Hematopoietic multipotent progenitor cell treated with erythropoietin and hydrocortisone succinate and interleukin-3 and kit ligand, for 15 days (in vitro differentiated cells): Measurements from ENCODE around the gene CAPN5.
A peak's percentile ranks its signal among the peaks of the same experiment; 100 is the strongest.

ENCODE experiments used
- DNase-seq: peaks from one replicate; pipeline ENCODE4 v3.0.0-alpha.2; 2015; ENCODE audit warnings: low spot score

Gene CAPN5

GRCh38 chr11:77063861-77064260, 2.9 kb upstream of the CAPN5 start:
- DNase-seq, result no peak

- DNase-seq, result no peak
These were observed 2.0 kb upstream of the CAPN5 start for GRCh38 chr11:77064648-77065217.

GRCh38 chr11:77065878-77066228, 918 bp upstream of the CAPN5 start:
- peak; percentile 57 for DNase-seq

- no peak for DNase-seq
These were observed 1.2 kb downstream of the CAPN5 start for GRCh38 chr11:77067861-77068443.

- DNase-seq, result no peak
These were observed 1.9 kb downstream of the CAPN5 start for GRCh38 chr11:77068457-77069335.

GRCh38 chr11:77069336-77069968, 2.7 kb downstream of the CAPN5 start:
- no peak for DNase-seq

- no peak for DNase-seq
These were observed 3.3 kb downstream of the CAPN5 start for GRCh38 chr11:77069969-77070582.

- no peak for DNase-seq
These were observed 4.3 kb downstream of the CAPN5 start for GRCh38 chr11:77071077-77071476.

GRCh38 chr11:77071671-77072605, 5.2 kb downstream of the CAPN5 start:
- no peak for DNase-seq

- DNase-seq, result no peak
These were observed 6.1 kb downstream of the CAPN5 start for GRCh38 chr11:77072851-77073327.

- DNase-seq, result peak; percentile 52
These were observed 6.7 kb downstream of the CAPN5 start for GRCh38 chr11:77073328-77074001.

GRCh38 chr11:77074205-77074604, 7.4 kb downstream of the CAPN5 start:
- DNase-seq, result no peak

GRCh38 chr11:77074626-77075221, 8.0 kb downstream of the CAPN5 start:
- DNase-seq, result no peak

GRCh38 chr11:77075425-77075905, 8.7 kb downstream of the CAPN5 start:
- no peak for DNase-seq

GRCh38 chr11:77079666-77080065, 12.9 kb downstream of the CAPN5 start:
- DNase-seq, result no peak

- DNase-seq, result no peak
These were observed 14.0 kb downstream of the CAPN5 start for GRCh38 chr11:77080643-77081210.

- no peak for DNase-seq
These were observed 14.6 kb downstream of the CAPN5 start for GRCh38 chr11:77081381-77081851.

GRCh38 chr11:77081976-77082836, 15.4 kb downstream of the CAPN5 start:
- DNase-seq, result no peak
